ENCODE data around the gene FAM241A. TPM values are rescaled to one million over a fixed set of nuclear protein-coding genes. Genes with fewer than 3 reads are reported as not detected.

Gene FAM241A
- total RNA-seq, 1 donor = 1.3 TPM

- TF ChIP-seq CTCF (IDR thresholded peaks at IDR 0.05; ENCODE audit: insufficient read depth, low read depth, low read length) = no peak
- peak overlapping the region; percentile 40 for H3K4me3 ChIP-seq (ENCODE audit: low read depth, low read length)
- no peak for DNase-seq (ENCODE audit: low read depth)
Measured at GRCh38 chr4:112144546-112145325, 518 bp upstream of the FAM241A start.

- peak; percentile 50 for DNase-seq (ENCODE audit: low read depth)
- H3K4me3 ChIP-seq (ENCODE audit: low read depth, low read length) = peak overlapping the region; percentile 80
- no peak for TF ChIP-seq CTCF (IDR thresholded peaks at IDR 0.05; ENCODE audit: insufficient read depth, low read depth, low read length)
Measured at GRCh38 chr4:112145790-112146501, 692 bp downstream of the FAM241A start.

GRCh38 chr4:112146502-112146813 lies 1.2 kb downstream of the FAM241A start:
- TF ChIP-seq CTCF (IDR thresholded peaks at IDR 0.05; ENCODE audit: insufficient read depth, low read depth, low read length) = no peak
- peak overlapping the region; percentile 80 for H3K4me3 ChIP-seq (ENCODE audit: low read depth, low read length)
- no peak for DNase-seq (ENCODE audit: low read depth)

GRCh38 chr4:112147697-112148096 lies 2.4 kb downstream of the FAM241A start:
- no peak for DNase-seq (ENCODE audit: low read depth)
- no peak overlapping the region for H3K4me3 ChIP-seq (ENCODE audit: low read depth, low read length)

GRCh38 chr4:112150920-112151319 lies 5.7 kb downstream of the FAM241A start:
- no peak overlapping the region for H3K4me3 ChIP-seq (ENCODE audit: low read depth, low read length)
- TF ChIP-seq CTCF (IDR thresholded peaks at IDR 0.05; ENCODE audit: insufficient read depth, low read depth, low read length) = no peak

More at GRCh38 chr4:112147697-112148096, 2.4 kb downstream of the FAM241A start:
- no peak for TF ChIP-seq CTCF (IDR thresholded peaks at IDR 0.05; ENCODE audit: insufficient read depth, low read depth, low read length)

GRCh38 chr4:112152521-112152920 lies 7.3 kb downstream of the FAM241A start:
- H3K4me3 ChIP-seq (ENCODE audit: low read depth, low read length) = no peak overlapping the region
- TF ChIP-seq CTCF (IDR thresholded peaks at IDR 0.05; ENCODE audit: insufficient read depth, low read depth, low read length) = no peak
- no peak for DNase-seq (ENCODE audit: low read depth)

More at GRCh38 chr4:112150920-112151319, 5.7 kb downstream of the FAM241A start:
- DNase-seq (ENCODE audit: low read depth) = no peak
